ENCODE measurements around the gene OR2D2.

DNA sequence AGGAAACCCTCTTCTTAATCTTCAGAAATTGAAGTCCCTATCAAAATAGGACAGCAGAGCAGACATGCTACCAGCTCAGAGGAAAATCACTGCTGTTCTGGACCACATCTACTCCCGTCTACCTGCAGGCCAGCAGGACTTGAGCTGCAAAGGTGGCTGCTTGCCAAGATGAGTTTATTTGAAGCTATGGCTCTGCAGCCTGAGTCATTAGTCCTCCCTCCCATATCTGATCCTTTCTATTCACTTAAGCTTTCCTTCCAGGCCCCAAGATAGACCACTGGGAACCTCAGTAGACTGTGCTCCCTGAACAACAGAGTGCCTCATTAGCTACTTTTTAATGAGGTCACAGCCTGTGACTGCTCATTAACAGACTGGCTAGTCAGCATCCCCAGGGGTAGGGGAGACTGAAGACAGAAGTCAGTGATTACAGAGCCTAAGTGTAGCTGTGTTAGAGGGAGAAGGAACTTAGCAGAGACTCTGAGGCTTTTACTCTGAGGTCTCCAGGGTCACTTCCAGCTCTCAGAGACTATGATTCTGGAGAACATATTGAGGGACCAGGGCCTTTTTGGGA, 36.2 kb downstream of the OR2D2 start:
- TF ChIP-seq YY1 (IDR thresholded peaks at IDR 0.05; ENCODE audit: insufficient read depth, insufficient read length) = no peak
- no peak for TF ChIP-seq ZNF274 (IDR thresholded peaks at IDR 0.05; ENCODE audit: low read depth, low read length)
- no peak for TF ChIP-seq SUZ12 (IDR thresholded peaks at IDR 0.05; ENCODE audit: extremely low read depth, insufficient read depth, insufficient read length)

All from NT2/D1 (cell line).